Keratinocyte (primary cell): ENCODE data around the gene MYF6. TPM values are rescaled to one million over a fixed set of nuclear protein-coding genes. Genes with fewer than 3 reads are reported as not detected.
A peak's percentile ranks its signal among the peaks of the same experiment; 100 is the strongest.

Experiments used
- DNase-seq: peaks from one replicate; pipeline ENCODE4 v3.0.0-alpha.2; 2011; ENCODE audit warnings: low read depth, missing footprints, low spot score
- FAIRE-seq: peaks from 2 replicates; lab custom pipeline; 2011; peaks lifted over from hg19 to GRCh38; lab: Jason Lieb, UNC
- H2AFZ ChIP-seq: 2 replicates; pipeline ENCODE4 v1.6.0; 2012; ENCODE audit warnings: low read length, control low read depth, inconsistent platforms; ENCODE audit not compliant: control insufficient read depth
- H3K27ac ChIP-seq: 2 replicates; pipeline ENCODE4 v1.5.1; 2011; ENCODE audit warnings: low read length; ENCODE audit not compliant: control insufficient read depth, insufficient read depth
- H3K27me3 ChIP-seq: 3 replicates; pipeline ENCODE4 v1.6.0; 2011; ENCODE audit warnings: low read length; ENCODE audit not compliant: control insufficient read depth, insufficient read depth; ENCODE audit errors: extremely low read depth
- H3K36me3 ChIP-seq, 2 experiments: 2 replicates in 1 of 2; 3 replicates in 1 of 2; pipeline ENCODE4 v1.5.1; 2011; ENCODE audit warnings: low read length in 2 of 2, mild to moderate bottlenecking in 1 of 2; ENCODE audit not compliant: control insufficient read depth in 2 of 2, insufficient read depth in 2 of 2; ENCODE audit errors: extremely low read depth in 1 of 2
- H3K4me1 ChIP-seq: 3 replicates; pipeline ENCODE4 v1.5.1; 2011; ENCODE audit warnings: low read length; ENCODE audit not compliant: control insufficient read depth, insufficient read depth; ENCODE audit errors: extremely low read depth
- H3K4me2 ChIP-seq: 3 replicates; pipeline ENCODE4 v1.6.0; 2011; ENCODE audit warnings: low read depth, low read length; ENCODE audit not compliant: control insufficient read depth, insufficient read depth; ENCODE audit errors: extremely low read depth
- H3K4me3 ChIP-seq, 3 experiments: fragments of 200-600 bp in 1 of 3; sonication (generic) in 1 of 3; 2 replicates in 2 of 3; 3 replicates in 1 of 3; pipeline ENCODE4 v1.5.1; 2011 to 2016; ENCODE audit warnings: low read length in 3 of 3, mild to moderate bottlenecking in 3 of 3, control low read depth in 2 of 3, inconsistent platforms in 1 of 3, low read depth in 1 of 3, mixed read lengths in 1 of 3, mixed run types in 1 of 3, moderate library complexity in 1 of 3; ENCODE audit not compliant: control insufficient read depth in 2 of 3, insufficient read depth in 2 of 3; ENCODE audit errors: extremely low read depth in 1 of 3
- H3K79me2 ChIP-seq: 2 replicates; pipeline ENCODE4 v1.6.0; 2012; ENCODE audit warnings: low read length; ENCODE audit not compliant: control insufficient read depth, insufficient read depth
- H3K9ac ChIP-seq: 3 replicates; pipeline ENCODE4 v1.6.0; 2011; ENCODE audit warnings: low read length; ENCODE audit not compliant: control insufficient read depth, insufficient read depth; ENCODE audit errors: extremely low read depth
- H3K9me1 ChIP-seq: 3 replicates; pipeline ENCODE4 v1.6.0; 2011; ENCODE audit warnings: low read length; ENCODE audit not compliant: control insufficient read depth, insufficient read depth; ENCODE audit errors: extremely low read depth
- H3K9me3 ChIP-seq: 2 replicates; pipeline ENCODE4 v1.5.1; 2012; ENCODE audit warnings: low read depth, low read length; ENCODE audit not compliant: control insufficient read depth
- H4K20me1 ChIP-seq: 3 replicates; pipeline ENCODE4 v1.6.0; 2011; ENCODE audit warnings: low read length; ENCODE audit not compliant: control insufficient read depth, insufficient read depth; ENCODE audit errors: extremely low read depth
- EZH2 ChIP-seq: IDR thresholded peaks from one replicate; pipeline ENCODE4 v1.6.1; 2012; ENCODE audit warnings: inconsistent platforms, mild to moderate bottlenecking, low read length, moderate library complexity
- dilution Hi-C: fragments of 300-500 bp; cut with MboI; formaldehyde crosslinking; loops from one replicate; pipeline ENCODE4 v1.7.0; 2020; ENCODE audit warnings: low sequenced_read_pairs; ENCODE audit not compliant: extremely low pct_ligation_motif_present
- polyA plus RNA-seq, 5 experiments: library from polyadenylated mRNA; depleted of rRNA in 3 of 5; stranded (reverse) in 3 of 5; stranded (forward) in 1 of 5; unstranded in 1 of 5; fragments of >200 nt; gene quantifications; 1 replicate in 1 of 5; 2 replicates in 3 of 5; 3 replicates in 1 of 5; pipeline versions ENCODE4 v1.2.1 to v1.2.3, GENCODE V29; 2011 to 2012; ENCODE audit warnings: missing spikeins in 2 of 5, low read depth in 1 of 5, low replicate concordance in 1 of 5
- TF ChIP-seq, protein P1 (sequence below), 3 experiments: IDR thresholded peaks in 1 of 3; conservative IDR thresholded peaks in 1 of 3; optimal IDR thresholded peaks in 1 of 3; 2 replicates in 2 of 3; 3 replicates in 1 of 3; pipeline versions ENCODE3 to v1.5.1; 2011; ENCODE audit warnings: low read length in 3 of 3, mild to moderate bottlenecking in 3 of 3, moderate library complexity in 2 of 3, control low read depth in 1 of 3, inconsistent platforms in 1 of 3; ENCODE audit not compliant: insufficient read depth in 2 of 3; ENCODE audit errors: extremely low read depth in 1 of 3

The MYF6 gene
- polyA plus RNA-seq, 1 donor (not counting 4 experiments of a cell fraction or from before 2014, with no cell fraction given): not detected

DNA sequence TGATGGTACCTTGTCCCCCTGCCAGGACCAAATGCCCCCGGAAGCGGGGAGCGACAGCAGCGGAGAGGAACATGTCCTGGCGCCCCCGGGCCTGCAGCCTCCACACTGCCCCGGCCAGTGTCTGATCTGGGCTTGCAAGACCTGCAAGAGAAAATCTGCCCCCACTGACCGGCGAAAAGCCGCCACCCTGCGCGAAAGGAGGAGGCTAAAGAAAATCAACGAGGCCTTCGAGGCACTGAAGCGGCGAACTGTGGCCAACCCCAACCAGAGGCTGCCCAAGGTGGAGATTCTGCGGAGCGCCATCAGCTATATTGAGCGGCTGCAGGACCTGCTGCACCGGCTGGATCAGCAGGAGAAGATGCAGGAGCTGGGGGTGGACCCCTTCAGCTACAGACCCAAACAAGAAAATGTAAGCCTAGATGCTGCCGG is 410 bp downstream of the MYF6 start:
- H3K4me2 ChIP-seq: no peak overlapping the region
- H3K79me2 ChIP-seq: no peaks in the 10 kb centered on the region
- FAIRE-seq (no peak), DNase-seq (no peak)
- H3K27ac ChIP-seq: no peak overlapping the region
- no peaks in the 10 kb centered on the region for H3K36me3 ChIP-seq
- dilution Hi-C loops: no loop called here
- no peak for TF ChIP-seq EZH2
- TF ChIP-seq, protein P1, sequence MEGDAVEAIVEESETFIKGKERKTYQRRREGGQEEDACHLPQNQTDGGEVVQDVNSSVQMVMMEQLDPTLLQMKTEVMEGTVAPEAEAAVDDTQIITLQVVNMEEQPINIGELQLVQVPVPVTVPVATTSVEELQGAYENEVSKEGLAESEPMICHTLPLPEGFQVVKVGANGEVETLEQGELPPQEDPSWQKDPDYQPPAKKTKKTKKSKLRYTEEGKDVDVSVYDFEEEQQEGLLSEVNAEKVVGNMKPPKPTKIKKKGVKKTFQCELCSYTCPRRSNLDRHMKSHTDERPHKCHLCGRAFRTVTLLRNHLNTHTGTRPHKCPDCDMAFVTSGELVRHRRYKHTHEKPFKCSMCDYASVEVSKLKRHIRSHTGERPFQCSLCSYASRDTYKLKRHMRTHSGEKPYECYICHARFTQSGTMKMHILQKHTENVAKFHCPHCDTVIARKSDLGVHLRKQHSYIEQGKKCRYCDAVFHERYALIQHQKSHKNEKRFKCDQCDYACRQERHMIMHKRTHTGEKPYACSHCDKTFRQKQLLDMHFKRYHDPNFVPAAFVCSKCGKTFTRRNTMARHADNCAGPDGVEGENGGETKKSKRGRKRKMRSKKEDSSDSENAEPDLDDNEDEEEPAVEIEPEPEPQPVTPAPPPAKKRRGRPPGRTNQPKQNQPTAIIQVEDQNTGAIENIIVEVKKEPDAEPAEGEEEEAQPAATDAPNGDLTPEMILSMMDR (optimal IDR thresholded peaks at IDR 0.05 in 1 of 3, IDR thresholded peaks at IDR 0.05 in 1 of 3, conservative IDR thresholded peaks at IDR 0.05 in 1 of 3; ENCODE audit: extremely low read depth in 1 of 3, insufficient read depth in 2 of 3, low read length in 3 of 3): no peak
- H3K27me3 ChIP-seq: peaks cover 16% of the 10 kb centered on the region
- H3K9ac ChIP-seq: no peak overlapping the region
- H3K9me3 ChIP-seq: no peaks in the 10 kb centered on the region
- peaks cover 6% of the 10 kb centered on the region for H3K4me1 ChIP-seq
- H3K9me1 ChIP-seq: no peaks in the 10 kb centered on the region
- no peak overlapping the region for H3K4me3 ChIP-seq
- H4K20me1 ChIP-seq: no peaks in the 10 kb centered on the region
- no peak overlapping the region for H2AFZ ChIP-seq

- no peaks in the 10 kb centered on the region for H3K9me3 ChIP-seq
- DNase-seq (no peak), FAIRE-seq (no peak)
- peak overlapping the region; percentile 40 for H3K4me2 ChIP-seq
- H3K27ac ChIP-seq: no peak overlapping the region
- no peaks in the 10 kb centered on the region for H4K20me1 ChIP-seq
- no peak overlapping the region for H3K4me3 ChIP-seq
- H3K9me1 ChIP-seq: no peaks in the 10 kb centered on the region
- peak overlapping the region; percentile 41 for H2AFZ ChIP-seq
- H3K27me3 ChIP-seq: peaks cover 16% of the 10 kb centered on the region
- dilution Hi-C loops: no loop called here
- H3K9ac ChIP-seq: no peak overlapping the region
- no peaks in the 10 kb centered on the region for H3K79me2 ChIP-seq
- peaks cover under 1% of the 10 kb centered on the region for H3K4me1 ChIP-seq
- TF ChIP-seq EZH2: peak; percentile 31
- TF ChIP-seq, protein P1 (optimal IDR thresholded peaks at IDR 0.05 in 1 of 3, IDR thresholded peaks at IDR 0.05 in 1 of 3, conservative IDR thresholded peaks at IDR 0.05 in 1 of 3; ENCODE audit: extremely low read depth in 1 of 3, insufficient read depth in 2 of 3, low read length in 3 of 3): no peak
- H3K36me3 ChIP-seq: no peaks in the 10 kb centered on the region
Measured at GRCh38 chr12:80708259-80708974, 983 bp downstream of the MYF6 start.
